Fibroblast of skin of right biceps (primary cell): ENCODE data around the gene NRM.
"Not testable (repeated sequence)": the region's sequence is repeated elsewhere in the genome, so short reads cannot be mapped to it uniquely, and the experiment has no call there.

ENCODE experiments used
- DNase-seq: peaks from one replicate; pipeline ENCODE4 v3.0.0-alpha.2; 2013

NRM gene

DNA sequence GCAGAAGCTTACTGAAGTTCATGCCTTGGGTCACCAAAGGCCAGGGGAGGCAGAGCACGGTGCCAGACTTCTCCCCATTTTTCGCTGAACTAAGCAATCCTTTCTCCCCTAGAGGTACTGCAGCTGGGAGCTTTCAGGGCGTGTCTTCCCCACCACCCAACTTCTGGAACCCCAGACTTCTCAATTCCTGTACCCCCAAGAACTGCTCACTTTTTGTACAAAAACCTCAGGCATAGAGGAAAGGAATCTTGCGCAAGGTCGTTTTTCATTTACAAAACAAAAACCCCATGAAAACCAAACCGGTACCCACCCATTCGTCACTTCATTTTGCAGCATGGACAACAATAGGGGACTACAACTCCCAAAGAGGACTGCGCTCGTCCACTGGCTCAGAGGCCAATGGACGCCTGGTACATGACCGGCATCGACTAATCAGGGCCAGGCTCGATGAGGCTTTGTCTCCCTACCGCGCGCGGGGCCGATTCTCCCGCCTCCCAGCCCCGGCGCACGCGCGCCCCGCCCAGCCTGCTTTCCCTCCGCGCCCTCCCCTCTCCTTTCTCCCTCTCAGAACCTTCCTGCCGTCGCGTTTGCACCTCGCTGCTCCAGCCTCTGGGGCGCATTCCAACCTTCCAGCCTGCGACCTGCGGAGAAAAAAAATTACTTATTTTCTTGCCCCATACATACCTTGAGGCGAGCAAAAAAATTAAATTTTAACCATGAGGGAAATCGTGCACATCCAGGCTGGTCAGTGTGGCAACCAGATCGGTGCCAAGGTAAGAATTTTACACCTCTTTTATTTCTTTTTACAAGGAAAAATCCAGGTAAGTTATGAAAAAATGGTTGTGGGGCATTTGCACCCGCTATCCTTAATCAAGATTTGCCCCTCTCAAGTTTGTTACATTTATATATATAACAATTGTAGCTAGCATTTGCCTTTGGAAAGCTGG is 29.3 kb upstream of the NRM start, which contains the start of gene TUBB:
Gene TUBB, plus strand, starts transcription at position 562 of the 947 bp plus-strand sequence. Its CDS starts 155 bp downstream, at position 717.
- DNase-seq = peak; percentile 99

DNA sequence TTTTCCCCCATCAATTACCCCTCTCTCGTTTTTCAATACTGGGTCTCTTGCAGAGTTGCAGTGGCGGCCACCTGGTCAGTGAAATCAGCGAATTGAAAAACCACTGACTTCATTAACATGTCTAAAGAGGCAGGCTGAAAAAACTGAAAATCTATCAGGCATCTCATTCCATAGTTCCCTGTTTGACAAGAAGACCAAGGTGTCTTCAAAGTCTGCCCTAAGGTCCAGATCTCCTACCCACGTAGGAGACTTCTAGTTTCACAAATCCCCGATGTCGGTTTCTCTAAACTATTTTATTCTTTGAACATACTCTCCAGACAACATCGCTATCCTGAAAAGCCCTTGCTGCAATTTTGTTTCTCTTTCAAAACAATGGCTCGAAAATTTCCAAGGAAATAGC is 28.6 kb upstream of the NRM start:
- DNase-seq = no peak

DNA sequence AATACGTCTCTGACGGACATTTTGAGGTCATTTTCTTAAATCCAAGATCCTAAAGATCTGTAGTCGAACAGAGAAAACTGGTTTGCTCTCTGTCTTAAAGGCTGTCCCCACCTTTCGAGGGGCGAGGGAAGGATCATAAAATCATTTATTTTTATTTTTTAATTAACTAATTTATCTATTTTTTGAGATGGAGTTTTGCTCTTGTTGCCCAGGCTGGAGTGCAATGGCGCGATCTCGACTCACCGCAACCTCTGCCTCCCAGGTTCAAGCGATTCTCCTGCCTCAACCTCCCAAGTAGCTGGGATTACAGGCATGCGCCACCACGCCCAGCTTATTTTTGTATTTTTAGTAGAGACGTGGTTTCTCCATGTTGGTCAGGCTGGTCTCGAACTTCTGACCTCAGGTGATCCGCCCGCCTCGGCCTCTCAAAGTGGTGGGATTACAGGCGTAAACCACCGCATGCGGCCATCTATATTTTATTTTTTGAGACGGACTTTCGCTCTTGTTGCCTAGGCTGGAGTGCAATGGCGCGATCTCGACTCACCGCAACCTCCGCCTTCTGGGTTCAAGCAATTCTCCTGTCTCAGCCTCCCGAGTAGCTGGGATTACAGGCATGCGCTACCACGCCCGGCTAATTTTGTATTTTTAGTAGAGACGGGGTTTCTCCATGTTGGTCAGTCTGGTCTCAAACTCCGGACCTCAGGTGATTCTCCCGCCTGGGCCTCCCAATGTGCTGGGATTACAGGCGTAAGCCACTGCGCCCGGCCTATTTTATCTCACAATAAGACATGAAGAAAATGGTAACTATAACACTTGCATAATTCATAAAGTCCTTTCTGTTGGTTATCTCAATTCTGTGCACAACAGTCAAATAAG is 27.3 kb upstream of the NRM start:
- DNase-seq = not testable (repeated sequence)

DNA sequence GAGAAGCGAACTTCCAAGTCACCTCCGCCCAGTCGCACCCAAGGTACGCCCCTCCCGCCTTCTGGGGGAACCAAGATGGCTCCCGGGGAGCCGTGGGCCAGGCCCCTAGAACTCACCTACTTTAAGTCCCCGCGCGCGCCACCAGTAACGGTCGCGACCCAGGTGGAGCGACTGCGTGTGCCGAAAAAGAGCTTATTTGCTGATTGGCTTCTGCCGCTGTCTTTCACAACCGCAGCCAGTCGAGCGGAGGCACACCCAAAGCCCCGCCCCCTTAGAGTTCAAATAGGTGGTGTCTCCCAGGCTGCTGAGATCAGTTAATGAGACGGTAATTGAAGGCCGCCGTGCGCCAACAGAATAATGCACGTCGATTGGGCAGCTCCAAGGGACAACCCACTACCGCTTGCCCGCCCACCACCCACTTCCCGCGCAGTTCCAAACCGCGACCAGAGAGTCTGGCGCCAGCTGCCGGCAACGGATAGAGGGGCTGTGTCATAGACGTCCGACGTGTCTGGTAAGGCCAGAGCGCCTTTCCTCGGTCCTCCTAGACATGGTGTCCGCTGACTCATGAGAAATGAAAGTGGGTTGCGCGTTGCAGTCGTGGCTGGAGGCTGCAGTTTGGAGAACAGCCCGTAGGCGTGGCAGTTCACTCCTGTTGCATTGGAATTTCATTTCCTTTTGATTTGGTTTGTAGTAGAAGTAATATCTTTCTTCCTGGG is 26.5 kb upstream of the NRM start, which contains the start of gene MDC1:
Gene MDC1, minus strand, starts transcription at position 153 of the 716 bp plus-strand sequence. CDS start 2,106 bp downstream, outside the sequence.
- DNase-seq = peak; percentile 100

DNA sequence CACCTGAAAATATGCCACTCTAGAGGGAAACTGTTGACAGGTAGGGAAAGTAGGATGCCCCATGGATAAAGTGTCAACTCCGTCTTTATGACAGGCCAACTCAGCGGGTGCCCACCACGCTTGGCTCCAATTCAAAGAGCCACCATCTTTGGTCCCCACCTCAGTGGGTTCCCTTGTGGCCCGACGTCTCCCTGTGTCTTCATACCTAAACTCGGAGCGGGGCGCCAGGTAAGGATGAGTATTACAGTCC is 26.0 kb upstream of the NRM start:
- DNase-seq = no peak

DNA sequence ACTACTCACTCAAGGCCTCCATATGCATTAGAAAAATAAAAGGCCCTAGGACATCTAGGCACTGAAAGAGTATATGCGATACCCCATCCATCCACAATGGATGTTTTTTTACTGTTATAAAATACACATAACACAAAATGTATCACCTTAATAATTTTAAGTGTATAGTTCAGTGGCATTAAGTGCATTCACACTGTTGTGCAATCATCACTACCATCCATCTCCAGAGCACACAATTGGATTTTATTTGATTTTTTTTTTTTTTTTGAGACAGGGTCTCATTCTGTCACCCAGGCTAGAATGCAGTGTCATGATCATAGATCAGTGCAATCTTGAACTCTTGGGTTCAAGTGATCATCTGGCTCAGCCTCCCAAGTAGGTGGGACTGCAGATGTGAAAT is 23.5 kb upstream of the NRM start:
- no peak for DNase-seq

DNA sequence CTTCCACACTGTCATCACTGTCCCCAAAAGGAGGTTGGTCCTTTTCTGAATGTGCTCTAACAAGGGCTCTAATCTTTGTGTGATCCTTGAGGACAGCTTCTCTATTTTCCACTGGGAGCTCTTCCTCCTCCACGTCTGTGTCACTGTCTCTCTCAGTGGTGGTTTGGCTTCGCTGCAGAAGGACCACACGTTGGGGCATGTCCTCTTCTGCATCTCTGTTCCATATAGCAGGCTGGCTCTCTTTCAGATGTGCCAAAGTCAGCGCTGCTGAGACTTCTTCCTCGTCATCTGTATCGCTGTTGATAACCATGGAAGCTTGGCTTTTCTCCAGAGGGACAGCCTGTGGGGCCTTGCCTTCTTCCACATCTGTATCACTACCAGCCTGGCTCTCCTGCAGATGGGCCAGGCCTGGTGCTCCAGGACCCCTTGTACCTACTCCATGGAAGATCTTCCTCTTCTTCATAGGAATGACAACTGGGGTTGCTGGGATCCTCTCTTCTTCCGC is 21.7 kb upstream of the NRM start:
- DNase-seq = no peak

DNA sequence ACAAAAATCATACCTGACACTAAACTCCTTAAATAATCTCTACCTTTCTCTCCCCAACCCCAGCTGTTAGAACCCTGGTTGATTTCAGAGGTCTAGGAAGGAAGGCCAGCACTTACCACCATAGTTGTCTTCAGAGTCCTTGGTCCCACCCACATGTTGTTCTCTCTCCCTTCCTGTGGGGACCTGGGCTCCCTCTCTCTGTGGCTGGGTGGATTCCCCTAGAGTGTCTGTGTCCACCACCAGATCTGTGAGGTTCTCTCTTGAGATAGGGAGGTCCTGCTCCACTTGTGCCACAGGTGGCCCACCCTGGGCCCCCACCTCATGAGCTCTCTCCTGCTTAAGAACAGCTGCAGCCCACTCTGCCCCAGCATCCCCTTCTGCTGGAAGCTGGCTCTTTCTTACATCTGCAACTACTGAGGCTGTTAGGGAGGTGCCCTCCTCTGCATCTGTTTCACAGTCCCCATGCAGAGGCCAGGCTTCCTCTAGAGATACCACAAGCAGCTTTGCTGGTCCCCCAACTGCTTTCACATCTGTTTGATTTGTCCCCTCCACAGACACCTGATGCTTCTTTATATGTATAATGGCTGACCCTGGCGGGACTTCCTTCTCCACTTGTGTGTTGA is 21.1 kb upstream of the NRM start:
- DNase-seq = no peak

DNA sequence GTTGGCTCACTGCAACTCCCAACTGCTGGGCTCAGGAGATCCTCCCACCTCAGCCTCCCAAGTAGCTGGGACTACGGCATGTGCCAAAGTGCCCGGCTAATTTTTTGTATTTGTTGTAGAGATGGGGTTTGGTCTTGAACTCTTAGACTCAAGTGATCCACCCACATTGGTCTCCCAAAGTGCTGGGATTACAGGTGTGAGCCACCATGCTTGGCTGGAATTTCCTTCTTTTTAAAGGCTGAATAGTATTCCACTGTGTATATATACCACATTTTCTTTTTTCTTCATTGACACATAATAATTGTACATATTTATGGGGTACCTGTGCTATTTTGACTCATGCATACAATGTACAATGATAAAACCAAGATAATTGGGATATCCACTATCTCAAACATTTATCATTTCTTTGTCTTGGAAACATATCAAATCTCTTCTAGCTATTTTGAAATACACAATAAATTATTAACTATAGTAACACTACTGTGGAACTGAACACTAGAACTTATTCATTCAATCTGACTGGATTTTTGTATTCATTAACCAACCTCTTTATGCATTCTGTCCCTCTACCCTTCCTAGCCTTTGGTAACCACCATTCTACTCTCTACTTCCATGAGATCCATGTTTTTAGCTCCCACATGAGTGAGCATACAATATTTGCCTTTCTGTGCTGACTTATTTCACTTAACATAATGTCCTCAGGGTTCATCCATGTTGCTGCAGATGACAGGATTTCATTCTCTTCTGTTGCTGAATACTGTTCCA is 18.5 kb upstream of the NRM start:
- no peak for DNase-seq

DNA sequence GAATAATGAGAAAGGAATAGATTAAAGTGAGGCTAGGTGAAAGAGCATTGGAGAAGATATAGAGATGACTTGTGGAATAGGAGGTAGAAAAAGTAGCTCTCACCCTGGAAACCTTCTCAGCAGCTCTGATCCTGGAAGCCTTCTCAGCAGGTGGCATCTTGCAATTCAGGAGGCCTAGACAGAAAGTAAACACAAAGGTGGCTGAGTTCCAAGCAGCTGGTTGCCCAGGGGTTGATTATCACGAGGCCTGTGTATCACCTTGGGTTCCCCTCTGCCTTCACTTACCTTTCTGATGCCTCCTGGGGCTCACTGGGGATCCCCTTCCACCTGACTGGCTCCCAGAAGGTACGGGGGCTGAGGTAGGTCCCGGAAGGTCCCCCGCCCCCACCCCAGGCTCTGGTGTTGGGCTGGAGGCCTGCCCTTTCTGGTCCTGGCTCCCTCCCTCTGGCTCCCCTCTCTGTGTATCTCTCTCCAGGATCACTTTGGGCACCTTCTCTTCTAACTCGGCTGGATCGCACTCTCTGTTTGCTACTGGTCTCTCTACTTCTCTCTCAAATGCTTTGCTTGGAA is 16.6 kb upstream of the NRM start:
- no peak for DNase-seq

DNA sequence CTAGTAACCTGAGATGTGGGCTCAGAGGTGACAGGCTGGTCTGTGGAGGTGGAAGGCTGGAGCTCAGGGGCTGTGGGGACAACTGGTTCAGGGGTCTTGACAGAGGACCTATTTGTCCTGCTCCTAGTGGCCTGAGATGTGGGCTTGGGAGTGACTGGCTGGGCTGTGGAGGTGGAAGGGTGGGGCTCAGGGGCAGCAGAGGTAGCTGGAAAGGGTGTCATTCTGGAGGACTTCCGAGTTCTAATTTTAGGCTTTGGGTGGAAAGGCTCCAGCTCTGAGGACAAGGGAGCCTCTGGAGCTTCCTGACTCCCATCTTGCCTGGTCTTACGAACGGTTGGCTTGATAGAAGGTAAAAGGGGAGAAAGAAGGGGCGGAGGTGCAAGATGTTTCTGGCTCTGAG is 14.8 kb upstream of the NRM start:
- no peak for DNase-seq

DNA sequence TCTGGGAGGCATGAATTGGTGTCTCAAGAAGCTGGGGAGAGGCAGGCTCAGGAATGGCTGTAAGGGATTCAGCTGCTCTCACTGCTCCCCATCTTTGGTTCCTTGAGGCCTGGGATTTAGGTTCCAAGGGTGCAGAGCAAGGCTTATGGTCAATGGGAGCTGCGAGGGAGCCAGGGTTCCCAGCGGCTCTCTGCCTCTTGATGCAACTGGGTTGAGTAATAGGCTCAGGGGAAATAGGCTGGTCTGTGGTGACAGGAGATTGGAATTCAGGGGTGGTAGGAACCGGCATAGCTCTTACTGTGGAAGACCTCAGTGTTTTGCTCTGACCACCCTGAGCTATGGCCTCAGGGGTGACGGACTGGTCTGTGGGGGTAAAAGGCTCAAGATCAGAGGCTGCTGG is 13.0 kb upstream of the NRM start:
- DNase-seq = no peak

DNA sequence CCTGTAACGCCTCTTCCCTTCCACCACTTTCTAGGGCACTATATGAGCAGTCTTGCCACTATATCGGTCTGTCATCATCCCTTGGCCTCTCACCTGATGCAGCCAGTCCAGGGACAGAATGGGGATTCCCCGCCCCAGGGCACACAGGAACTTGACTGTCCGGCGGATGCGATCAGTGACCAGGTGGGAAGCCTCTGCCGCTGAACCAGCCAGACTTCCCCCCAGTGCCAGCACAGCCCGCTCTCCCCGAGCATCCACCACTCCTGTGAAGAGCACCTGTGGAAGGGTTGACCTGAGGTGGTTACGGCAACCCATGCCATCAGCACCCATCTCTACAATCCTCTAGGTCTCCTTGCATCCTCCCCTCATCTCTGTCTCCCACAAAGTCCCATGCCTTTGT is 12.2 kb upstream of the NRM start:
- DNase-seq = no peak

DNA sequence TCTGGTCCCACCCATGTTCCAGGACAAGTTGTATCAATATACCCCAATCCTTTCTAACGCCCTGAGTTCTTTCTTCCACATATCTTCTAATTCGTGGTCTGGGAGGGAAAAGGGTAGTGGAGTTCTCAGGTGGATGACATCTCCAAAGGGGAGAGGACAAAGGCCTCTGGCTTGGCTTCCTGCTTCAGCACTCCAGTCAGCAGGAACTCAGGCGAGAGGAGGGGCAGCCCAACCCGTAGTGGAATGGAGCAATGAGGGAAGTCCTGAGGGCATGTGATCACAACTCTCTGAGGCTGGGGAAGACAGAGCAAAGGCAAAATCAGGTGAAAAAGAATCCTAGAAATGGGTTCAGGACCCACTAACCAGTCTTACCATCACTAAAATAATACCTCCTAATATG is 9.6 kb upstream of the NRM start:
- DNase-seq = no peak

DNA sequence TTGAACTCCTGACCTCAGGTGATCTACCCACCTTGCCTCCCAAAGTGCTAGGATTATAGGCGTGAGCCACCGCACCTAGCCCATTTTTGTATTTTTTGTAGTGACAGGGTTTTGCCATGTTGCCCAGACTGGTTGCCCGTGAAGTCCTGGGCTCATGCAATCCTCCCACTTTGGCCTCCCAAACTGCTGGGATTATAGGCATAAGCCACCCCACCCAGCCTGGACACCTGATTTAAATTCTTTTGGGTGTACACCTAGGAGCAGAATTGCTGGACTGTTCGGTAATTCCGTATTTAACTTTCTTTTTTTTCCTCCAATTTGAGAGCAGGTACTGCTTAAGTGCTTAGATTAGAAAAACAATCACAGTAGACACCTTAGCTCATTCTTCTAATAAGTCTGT is 5.6 kb upstream of the NRM start:
- DNase-seq = no peak

DNA sequence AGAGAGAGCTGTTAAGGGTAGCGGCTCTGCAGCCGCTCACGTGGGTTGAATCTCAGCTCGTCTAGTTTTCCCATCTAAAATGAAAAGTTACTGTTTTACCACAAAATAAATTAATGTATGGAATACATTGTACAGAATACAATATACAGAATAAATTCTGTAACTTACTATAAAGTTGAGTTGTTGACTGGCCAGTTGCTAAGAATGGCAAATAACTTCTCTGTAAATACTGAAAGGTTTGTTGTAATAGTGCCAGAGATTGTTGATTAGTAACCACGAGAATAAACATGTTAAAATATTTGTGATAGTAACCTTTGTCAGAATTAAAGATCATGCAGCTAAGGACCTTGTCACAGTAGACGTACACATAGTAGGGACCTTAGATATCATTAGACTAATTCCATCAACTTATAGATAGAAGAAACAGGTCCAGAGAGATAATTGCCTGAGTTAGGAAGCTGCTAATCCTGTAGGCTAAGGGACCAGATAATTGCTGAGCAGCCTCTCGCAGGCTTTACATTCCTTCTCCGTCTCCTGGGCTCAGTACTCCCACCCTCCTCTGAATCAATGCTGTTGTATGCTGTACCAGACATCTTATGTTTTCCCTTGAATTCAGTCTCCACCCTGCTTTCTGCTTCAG is 544 bp upstream of the NRM start:
- no peak for DNase-seq

DNA sequence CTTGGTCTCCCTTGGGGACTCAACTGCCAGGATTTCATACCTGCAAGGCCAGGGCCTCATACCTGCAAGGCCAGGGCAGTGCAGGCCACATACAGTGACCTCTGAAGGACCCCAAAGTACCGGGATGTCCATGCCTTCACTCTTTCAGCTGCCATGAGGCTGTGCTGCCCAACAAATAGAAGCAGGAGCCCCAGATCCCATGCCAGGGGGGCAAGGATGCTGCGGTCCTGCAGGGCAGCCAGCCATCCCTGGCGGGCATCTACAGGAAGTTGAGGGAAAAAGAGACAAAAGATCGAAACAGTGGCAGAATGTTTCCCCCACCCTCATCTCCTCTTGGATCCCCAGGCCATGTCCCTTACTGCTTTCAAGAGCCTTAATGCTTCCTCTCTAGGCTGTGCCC is 799 bp downstream of the NRM start:
- no peak for DNase-seq

DNA sequence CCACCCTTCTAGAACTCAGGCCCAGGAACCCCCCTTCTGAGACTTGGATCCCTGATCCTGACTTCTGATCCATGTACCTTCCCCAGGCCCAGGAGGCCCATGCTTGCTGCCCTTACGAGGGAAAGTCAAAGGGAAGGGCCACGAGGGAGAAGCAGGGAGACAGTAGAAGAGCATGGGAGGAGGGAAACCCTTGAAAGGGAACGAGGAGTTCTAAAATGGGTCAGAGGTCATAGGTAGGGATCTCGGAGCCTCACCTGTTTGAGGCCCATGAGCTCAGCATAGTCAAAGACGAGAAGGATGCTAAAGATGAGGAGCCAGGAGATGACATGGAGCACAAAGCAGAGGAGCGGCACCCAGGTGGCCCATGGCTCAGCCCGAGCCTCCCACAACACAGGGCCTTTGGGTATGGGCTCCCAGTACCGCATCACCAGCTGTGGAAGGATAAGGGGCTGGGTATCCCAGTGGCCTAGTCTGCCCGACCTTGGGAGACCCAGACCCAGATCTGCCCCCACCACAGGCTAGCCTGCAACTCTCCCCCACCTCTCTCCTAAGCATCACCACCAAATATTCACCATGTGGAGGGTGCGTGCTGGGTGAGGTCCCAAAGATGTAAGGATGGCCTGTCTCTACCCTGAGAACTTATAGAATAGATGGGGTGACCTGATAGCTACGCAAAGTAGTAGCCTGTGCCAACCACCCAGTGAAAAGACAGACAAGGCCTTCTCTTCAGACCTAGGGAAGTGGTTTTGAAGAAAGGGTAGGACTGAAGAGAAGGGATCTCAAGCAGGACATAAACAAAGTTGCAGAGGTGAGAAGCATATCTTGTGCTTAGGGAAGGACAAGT is 1.5 kb downstream of the NRM start:
- DNase-seq = no peak

DNA sequence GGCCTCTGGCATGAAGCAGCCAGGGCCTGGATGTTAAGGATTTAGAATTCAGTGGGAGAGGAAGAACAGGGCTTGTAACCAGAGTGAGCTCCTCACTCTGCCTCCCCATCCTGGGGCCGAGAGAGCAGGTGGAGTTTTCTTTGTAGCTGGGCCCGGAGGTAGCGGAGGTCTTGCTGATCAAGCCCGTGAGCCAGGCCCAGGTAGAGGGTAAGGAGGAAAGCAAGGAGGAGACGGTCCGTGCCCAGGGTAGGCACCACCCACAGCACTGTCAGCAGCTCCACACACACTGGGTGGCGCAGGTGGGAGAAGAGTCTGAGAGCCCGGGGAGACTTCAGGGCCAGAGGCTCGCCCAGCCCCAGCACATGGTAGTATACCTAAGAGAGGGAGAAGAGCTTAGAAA is 2.2 kb downstream of the NRM start:
- DNase-seq = no peak
